GM21360 (cell line): ENCODE data around the gene ENTHD1.

Experiments used
- ATAC-seq: cut with Tn5 transposase; IDR thresholded peaks from one replicate; pipeline ENCODE4 v1.9.1; 2021; ENCODE audit warnings: mild to moderate bottlenecking, moderate library complexity; ENCODE audit not compliant: unreplicated experiment

ENTHD1 gene

DNA sequence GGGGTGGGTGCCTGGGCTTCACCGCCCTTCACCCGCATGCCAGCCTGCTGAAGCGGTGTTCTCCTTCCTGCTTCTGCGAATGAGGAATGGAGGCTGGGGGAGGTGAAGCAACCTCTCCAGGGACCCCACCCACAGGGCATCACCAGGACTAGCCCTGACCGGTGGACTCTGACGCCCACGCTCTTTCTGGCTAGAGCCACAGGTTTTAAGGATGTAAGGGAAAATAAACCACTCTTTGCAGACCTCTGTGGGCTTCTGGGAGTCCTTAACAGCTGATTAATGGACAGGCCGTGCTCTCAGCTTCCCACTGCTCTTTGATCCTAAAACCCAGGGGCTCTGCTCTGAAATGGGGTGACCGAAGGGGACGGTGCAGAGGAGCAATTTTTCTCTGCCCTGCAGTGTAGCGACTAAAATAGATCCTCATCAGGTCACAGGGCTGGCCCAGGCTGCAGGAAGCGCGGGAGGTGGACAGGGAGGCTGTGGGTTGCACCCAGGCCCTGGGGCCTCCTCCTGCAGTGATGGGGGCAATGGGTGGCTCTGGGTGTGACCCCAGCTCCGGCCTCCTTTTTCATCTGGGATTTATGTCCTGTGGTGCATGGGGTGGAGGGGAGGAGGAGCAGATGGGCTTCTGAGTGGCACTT lies 195.7 kb downstream of the ENTHD1 start:
- no peak for ATAC-seq

DNA sequence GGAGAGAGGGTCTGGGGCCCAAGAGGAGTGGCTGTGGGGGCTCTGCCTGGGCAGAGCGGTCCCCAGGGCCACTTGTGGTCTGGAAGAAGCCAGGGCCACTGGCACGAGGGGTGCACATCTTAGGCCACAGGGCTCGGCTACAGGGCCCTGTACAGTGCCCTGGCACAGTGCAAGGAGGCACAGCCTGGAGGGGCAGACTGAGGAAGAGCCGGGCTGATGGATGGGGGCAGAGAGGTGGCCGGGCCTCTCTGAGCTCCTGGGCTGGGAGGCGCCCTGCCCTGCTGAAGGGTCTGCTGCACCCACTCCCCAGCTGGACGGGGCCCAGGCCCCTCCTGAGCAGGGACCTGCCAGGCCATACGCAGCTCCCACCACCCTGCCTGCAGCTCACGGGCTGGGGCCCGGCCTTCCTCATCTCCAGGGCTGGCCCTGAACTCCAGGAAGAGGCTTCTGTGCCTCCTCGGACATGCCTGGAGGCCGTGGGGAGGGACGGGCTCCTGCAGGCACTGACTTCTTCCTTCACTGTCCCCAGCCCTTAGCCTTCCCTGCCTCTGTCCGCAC lies 199.5 kb downstream of the ENTHD1 start:
- ATAC-seq, result no peak
